Measurements from ENCODE around the gene OOSP4B.
"Not testable (repeated sequence)": the region's sequence is repeated elsewhere in the genome, so short reads cannot be mapped to it uniquely, and the experiment has no call there.

OOSP4B gene

DNA sequence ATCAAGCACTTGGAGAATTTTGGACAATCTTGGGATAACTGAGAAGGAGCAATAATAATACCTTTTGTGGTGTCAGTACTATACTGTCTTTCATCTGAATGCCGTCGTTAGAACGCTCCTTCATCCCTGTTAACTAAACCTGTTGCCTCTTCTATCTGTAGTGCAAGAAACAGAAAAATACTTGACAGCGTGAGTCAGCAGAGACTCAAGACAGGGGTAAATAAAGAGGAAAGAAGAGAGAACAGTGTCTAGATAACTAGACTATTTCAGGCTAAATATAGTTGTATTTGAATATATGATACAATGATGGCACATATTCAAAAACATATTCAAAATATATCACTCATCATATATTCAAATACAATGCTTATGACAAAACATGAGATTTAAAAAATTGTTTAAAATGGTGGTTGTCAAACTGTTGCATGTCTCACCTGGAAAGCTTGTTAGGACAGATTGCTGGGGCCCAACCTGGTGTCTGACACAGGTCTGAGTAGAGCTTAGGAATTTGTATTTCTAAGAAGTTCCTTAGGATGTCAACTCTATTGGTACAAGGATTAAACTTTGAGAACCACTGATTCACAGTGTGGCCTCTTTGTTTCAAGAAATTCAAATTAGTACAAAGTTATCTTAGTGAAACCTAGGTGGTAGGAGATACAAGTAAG lies 35.7 kb upstream of the OOSP4B start:
- no CpG with 5 or more reads among the region's 4 CpGs for WGBS (ENCODE audit: extremely low coverage, insufficient coverage, insufficient read length)
- Histone ChIP-seq H2AK5ac (ENCODE audit: low read length) (no peak overlapping the region), H3K14ac (ENCODE audit: low read length) (no peak overlapping the region), H3K4me1 (ENCODE audit: control insufficient read depth in 1 of 2, insufficient read depth in 2 of 2, low read length in 2 of 2) (no peaks in the 10 kb centered on the region), H2BK12ac (ENCODE audit: low read length) (no peak overlapping the region), H2BK120ac (ENCODE audit: insufficient read depth, low read length, poor library complexity) (no peak overlapping the region), H3K36me3 (ENCODE audit: control insufficient read depth in 1 of 2, insufficient read depth in 2 of 2, low read length in 2 of 2) (no peaks in the 10 kb centered on the region), H3K27ac (ENCODE audit: low read depth, low read length) (no peak overlapping the region), H3K79me1 (ENCODE audit: low read length) (no peaks in the 10 kb centered on the region), H3K23ac (ENCODE audit: low read length) (no peak overlapping the region), H4K8ac (ENCODE audit: low read depth, low read length) (no peak overlapping the region), H3K18ac (ENCODE audit: low read length) (no peak overlapping the region), H2AFZ (ENCODE audit: insufficient read depth, low read length, poor library complexity) (no peak overlapping the region), H3K79me2 (ENCODE audit: control insufficient read depth, insufficient read depth, low read length, poor library complexity) (no peaks in the 10 kb centered on the region), H4K91ac (ENCODE audit: low read depth, low read length) (no peak overlapping the region), H3K4ac (ENCODE audit: low read depth, low read length) (no peak overlapping the region), H3K9me3 (ENCODE audit: insufficient read depth, low read depth, low read length) (no peaks in the 10 kb centered on the region), H3K27me3 (ENCODE audit: insufficient read depth, low read length) (no peaks in the 10 kb centered on the region), H3K9ac (ENCODE audit: low read length) (no peak overlapping the region), H3K4me2 (ENCODE audit: low read length) (no peak overlapping the region), H4K12ac (ENCODE audit: low read depth, low read length) (no peak overlapping the region), H3K4me3 (ENCODE audit: low read depth, low read length) (no peak overlapping the region), H2BK5ac (ENCODE audit: low read depth, low read length, poor library complexity) (no peak overlapping the region)
- DNase-seq: no peak

DNA sequence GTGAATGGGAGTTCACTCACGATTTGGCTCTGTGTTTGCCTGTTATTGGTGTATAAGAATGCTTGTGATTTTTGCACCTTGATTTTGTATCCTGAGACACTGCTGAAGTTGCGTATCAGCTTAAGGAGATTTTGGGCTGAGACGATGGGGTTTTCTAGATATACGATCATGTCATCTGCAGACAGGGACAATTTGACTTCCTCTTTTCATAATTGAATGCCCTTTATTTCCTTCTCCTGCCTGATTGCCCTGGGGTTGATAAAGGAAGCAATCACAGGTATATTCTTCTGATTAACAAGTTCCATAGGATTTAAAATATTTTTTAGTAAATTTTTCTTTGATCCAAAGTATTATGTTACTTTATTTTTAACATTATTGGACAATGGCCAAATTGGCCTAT lies 34.9 kb upstream of the OOSP4B start:
- WGBS (ENCODE audit: extremely low coverage, insufficient coverage, insufficient read length): no CpG with 5 or more reads among the region's 4 CpGs
- H3K4me3 ChIP-seq (ENCODE audit: low read depth, low read length); H3K27ac ChIP-seq (ENCODE audit: low read depth, low read length); H4K8ac ChIP-seq (ENCODE audit: low read depth, low read length); H3K4me1 ChIP-seq (ENCODE audit: control insufficient read depth in 1 of 2, insufficient read depth in 2 of 2, low read length in 2 of 2); H3K18ac ChIP-seq (ENCODE audit: low read length); H2AK5ac ChIP-seq (ENCODE audit: low read length); H3K23ac ChIP-seq (ENCODE audit: low read length); H4K12ac ChIP-seq (ENCODE audit: low read depth, low read length); H2BK12ac ChIP-seq (ENCODE audit: low read length); H2BK120ac ChIP-seq (ENCODE audit: insufficient read depth, low read length, poor library complexity); H3K9me3 ChIP-seq (ENCODE audit: insufficient read depth, low read depth, low read length); H3K9ac ChIP-seq (ENCODE audit: low read length); H3K4me2 ChIP-seq (ENCODE audit: low read length); H3K14ac ChIP-seq (ENCODE audit: low read length); H2AFZ ChIP-seq (ENCODE audit: insufficient read depth, low read length, poor library complexity); H2BK5ac ChIP-seq (ENCODE audit: low read depth, low read length, poor library complexity); H3K4ac ChIP-seq (ENCODE audit: low read depth, low read length); H3K79me2 ChIP-seq (ENCODE audit: control insufficient read depth, insufficient read depth, low read length, poor library complexity); H3K27me3 ChIP-seq (ENCODE audit: insufficient read depth, low read length); H4K91ac ChIP-seq (ENCODE audit: low read depth, low read length); H3K79me1 ChIP-seq (ENCODE audit: low read length); DNase-seq; H3K36me3 ChIP-seq (ENCODE audit: control insufficient read depth in 1 of 2, insufficient read depth in 2 of 2, low read length in 2 of 2): not testable (repeated sequence)

DNA sequence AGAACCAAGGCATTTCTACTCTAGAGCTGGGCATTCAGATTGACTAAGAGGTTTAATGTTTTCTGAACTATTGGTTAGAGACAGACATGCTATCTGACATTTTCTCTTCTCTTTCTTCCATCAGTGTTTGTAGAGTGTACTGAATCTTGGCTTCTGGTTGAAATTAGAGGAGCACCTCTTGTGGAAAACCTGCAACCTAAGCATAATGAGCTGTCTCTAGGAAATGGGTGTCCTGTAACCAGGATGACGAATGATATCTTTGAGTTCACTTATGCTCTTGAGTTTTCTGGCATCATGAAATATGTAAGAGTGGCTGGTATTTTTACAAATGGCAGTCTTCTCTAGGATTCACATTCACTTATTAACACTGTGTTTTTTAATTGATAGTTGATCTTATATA lies 33.8 kb upstream of the OOSP4B start:
- Histone ChIP-seq H3K27me3 (ENCODE audit: insufficient read depth, low read length) (no peaks in the 10 kb centered on the region), H3K4me3 (ENCODE audit: low read depth, low read length) (no peak overlapping the region), H3K36me3 (ENCODE audit: control insufficient read depth in 1 of 2, insufficient read depth in 2 of 2, low read length in 2 of 2) (no peaks in the 10 kb centered on the region), H3K9me3 (ENCODE audit: insufficient read depth, low read depth, low read length) (no peaks in the 10 kb centered on the region), H4K12ac (ENCODE audit: low read depth, low read length) (no peak overlapping the region), H3K4me1 (ENCODE audit: control insufficient read depth in 1 of 2, insufficient read depth in 2 of 2, low read length in 2 of 2) (no peaks in the 10 kb centered on the region), H3K23ac (ENCODE audit: low read length) (no peak overlapping the region), H2BK120ac (ENCODE audit: insufficient read depth, low read length, poor library complexity) (no peak overlapping the region), H2BK12ac (ENCODE audit: low read length) (no peak overlapping the region), H3K9ac (ENCODE audit: low read length) (no peak overlapping the region), H3K4ac (ENCODE audit: low read depth, low read length) (no peak overlapping the region), H4K8ac (ENCODE audit: low read depth, low read length) (no peak overlapping the region), H2AK5ac (ENCODE audit: low read length) (no peak overlapping the region), H3K27ac (ENCODE audit: low read depth, low read length) (no peak overlapping the region), H4K91ac (ENCODE audit: low read depth, low read length) (no peak overlapping the region), H3K4me2 (ENCODE audit: low read length) (no peak overlapping the region), H3K79me1 (ENCODE audit: low read length) (no peaks in the 10 kb centered on the region), H2AFZ (ENCODE audit: insufficient read depth, low read length, poor library complexity) (no peak overlapping the region), H3K14ac (ENCODE audit: low read length) (no peak overlapping the region), H3K79me2 (ENCODE audit: control insufficient read depth, insufficient read depth, low read length, poor library complexity) (no peaks in the 10 kb centered on the region), H3K18ac (ENCODE audit: low read length) (no peak overlapping the region), H2BK5ac (ENCODE audit: low read depth, low read length, poor library complexity) (no peak overlapping the region)
- DNase-seq: no peak
- WGBS (ENCODE audit: extremely low coverage, insufficient coverage, insufficient read length): no CpG with 5 or more reads among the region's 1 CpG

DNA sequence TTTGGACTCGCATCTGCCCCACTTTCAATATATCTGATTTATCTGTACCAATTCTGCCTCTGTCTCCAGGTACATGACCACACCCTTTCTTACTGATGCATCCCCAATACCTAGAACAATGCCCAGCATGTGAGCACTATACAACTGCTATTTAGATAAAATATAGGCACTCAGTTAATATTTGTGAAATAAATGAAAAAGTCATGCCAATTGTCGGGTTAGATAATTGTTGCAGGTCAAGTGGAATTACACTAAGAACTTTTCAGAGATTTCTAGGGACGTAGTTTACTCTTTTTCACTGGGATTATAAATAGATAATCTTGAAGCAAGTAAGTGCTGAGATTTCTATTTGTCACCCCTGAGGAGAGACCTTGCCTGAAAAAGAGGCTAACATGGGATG lies 32.6 kb upstream of the OOSP4B start:
- no peaks in the 10 kb centered on the region for H3K79me1 ChIP-seq (ENCODE audit: low read length)
- H3K79me2 ChIP-seq (ENCODE audit: control insufficient read depth, insufficient read depth, low read length, poor library complexity): no peaks in the 10 kb centered on the region
- no peaks in the 10 kb centered on the region for H3K36me3 ChIP-seq (ENCODE audit: control insufficient read depth in 1 of 2, insufficient read depth in 2 of 2, low read length in 2 of 2)
- no peak overlapping the region for H4K12ac ChIP-seq (ENCODE audit: low read depth, low read length)
- no peaks in the 10 kb centered on the region for H3K4me1 ChIP-seq (ENCODE audit: control insufficient read depth in 1 of 2, insufficient read depth in 2 of 2, low read length in 2 of 2)
- H2BK12ac ChIP-seq (ENCODE audit: low read length): no peak overlapping the region
- no peak overlapping the region for H2AK5ac ChIP-seq (ENCODE audit: low read length)
- no peak overlapping the region for H3K9ac ChIP-seq (ENCODE audit: low read length)
- H3K4me2 ChIP-seq (ENCODE audit: low read length): no peak overlapping the region
- no peak overlapping the region for H3K14ac ChIP-seq (ENCODE audit: low read length)
- H2BK120ac ChIP-seq (ENCODE audit: insufficient read depth, low read length, poor library complexity): no peak overlapping the region
- no peaks in the 10 kb centered on the region for H3K27me3 ChIP-seq (ENCODE audit: insufficient read depth, low read length)
- no peak overlapping the region for H4K91ac ChIP-seq (ENCODE audit: low read depth, low read length)
- no peak for DNase-seq
- no peak overlapping the region for H3K4ac ChIP-seq (ENCODE audit: low read depth, low read length)
- H3K18ac ChIP-seq (ENCODE audit: low read length): no peak overlapping the region
- no CpG with 5 or more reads among the region's 3 CpGs for WGBS (ENCODE audit: extremely low coverage, insufficient coverage, insufficient read length)
- no peak overlapping the region for H2BK5ac ChIP-seq (ENCODE audit: low read depth, low read length, poor library complexity)
- H4K8ac ChIP-seq (ENCODE audit: low read depth, low read length): no peak overlapping the region
- H3K9me3 ChIP-seq (ENCODE audit: insufficient read depth, low read depth, low read length): no peaks in the 10 kb centered on the region
- H3K27ac ChIP-seq (ENCODE audit: low read depth, low read length): no peak overlapping the region
- H2AFZ ChIP-seq (ENCODE audit: insufficient read depth, low read length, poor library complexity): no peak overlapping the region
- no peak overlapping the region for H3K23ac ChIP-seq (ENCODE audit: low read length)
- no peak overlapping the region for H3K4me3 ChIP-seq (ENCODE audit: low read depth, low read length)
